Measurements from ENCODE around the gene SH3GL2.

SH3GL2 gene

DNA sequence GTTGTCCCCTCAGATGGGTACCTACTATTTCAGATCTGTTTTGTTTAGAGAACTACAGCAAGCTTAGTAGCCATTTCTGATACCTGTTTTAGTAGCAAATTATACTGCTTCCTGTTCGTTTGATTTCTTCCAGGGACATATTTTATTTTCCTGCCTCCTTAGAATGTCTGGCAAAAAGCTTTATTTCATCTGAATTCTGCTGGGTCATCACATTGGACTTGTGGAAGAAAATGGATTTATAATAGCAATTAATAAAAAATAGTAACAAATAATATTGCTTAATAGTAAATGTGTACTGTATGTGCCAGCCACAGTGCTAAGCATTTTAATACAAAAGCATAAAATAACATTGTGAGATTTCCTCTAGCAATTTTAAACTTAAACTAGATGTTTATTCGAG lies 79.4 kb downstream of the SH3GL2 start:
- DNase-seq (ENCODE audit: low read depth, low spot score): no peak

DNA sequence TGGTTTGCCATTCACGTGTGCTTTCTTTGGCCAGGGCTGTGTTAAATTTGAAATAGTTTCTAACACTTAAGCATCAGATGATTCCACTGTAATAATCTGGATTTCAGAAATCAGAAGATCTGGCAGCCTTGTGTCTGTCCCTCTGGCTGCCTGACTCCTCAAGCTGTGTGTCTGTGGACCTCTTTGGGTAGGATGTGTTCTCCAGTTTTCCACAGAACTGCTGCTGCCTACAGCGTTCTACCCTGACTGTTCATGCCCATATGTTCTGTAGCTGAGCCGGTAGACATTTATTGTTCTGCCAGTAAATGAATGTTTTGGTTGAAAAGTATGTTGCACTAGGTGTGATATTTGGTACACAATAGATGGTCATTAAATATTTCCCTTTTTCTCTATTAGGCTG lies 81.3 kb downstream of the SH3GL2 start:
- DNase-seq (ENCODE audit: low read depth, low spot score): no peak

DNA sequence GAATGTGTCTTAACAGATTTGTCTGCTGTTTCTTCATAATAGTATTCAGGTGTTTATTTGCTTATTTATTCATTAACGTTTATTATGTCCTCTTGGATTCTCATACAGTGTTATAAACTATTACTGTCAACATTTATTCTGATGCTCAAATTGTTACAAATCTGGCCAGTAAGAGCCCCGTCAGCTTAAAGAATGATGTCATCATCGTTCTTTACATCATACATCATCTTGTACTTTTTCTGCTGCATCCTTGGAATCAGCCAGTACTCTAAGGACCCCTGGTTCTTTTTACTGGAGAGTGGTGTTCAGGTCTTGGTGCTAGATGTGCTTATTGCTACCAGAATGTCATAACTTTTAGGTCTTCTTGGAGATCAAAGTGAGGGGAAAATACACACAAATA lies 86.6 kb downstream of the SH3GL2 start:
- no peak for DNase-seq (ENCODE audit: low read depth, low spot score)

DNA sequence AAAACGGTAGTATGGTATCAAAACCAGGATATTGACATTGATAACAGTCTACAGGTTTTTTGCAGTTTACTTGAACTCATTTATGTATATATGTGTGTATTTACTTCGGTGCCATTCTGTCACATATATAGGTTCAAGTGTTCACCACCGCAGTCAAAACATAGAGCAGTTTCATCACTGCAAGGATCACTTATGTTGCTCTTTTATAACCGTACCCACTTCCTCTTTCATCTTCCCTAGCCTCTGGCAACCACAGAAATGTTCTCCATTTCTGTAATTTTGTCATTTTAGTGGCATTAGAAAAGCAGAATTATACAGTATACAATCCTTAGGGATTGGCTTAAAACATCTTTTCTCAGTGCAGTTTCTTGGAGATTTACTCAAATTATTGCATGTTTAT lies 90.3 kb downstream of the SH3GL2 start:
- no peak for DNase-seq (ENCODE audit: low read depth, low spot score)

DNA sequence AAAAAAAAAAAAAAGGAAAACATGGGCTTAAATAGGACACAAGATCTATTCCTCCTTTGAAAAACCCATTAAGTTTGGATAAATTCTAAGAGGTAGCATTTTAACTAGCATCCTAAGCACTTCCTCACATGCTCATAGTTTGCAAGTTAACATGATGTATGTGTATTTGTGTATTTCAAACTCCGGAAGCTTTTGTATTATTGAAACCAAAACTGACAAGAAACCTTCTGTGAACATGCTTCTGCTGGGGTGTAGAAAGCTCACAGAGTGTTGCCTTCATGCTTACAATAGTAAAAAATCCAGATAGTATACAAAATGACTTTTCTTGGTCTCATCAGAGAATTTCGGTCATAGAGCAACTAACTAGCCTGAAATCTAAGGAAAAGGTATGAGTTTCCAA lies 103.8 kb downstream of the SH3GL2 start:
- DNase-seq (ENCODE audit: low read depth, low spot score): no peak

DNA sequence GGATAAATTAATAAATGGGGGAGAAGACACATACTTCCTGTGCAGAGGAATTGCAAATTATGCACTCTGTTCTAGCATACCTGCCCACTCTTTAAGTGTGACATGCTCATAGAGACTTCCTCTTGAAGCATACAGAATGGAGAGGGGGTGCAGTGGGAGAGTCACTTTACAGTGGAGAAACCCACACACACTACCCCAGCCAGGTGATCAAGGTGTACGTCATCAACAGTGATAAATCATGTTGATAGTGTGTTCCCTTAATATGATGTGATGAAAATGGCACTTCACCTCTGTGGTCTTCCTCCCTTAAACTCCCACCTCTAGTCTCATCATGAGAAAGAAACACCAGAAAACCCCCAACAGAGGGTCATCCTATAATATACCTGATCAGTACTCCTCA lies 110.0 kb downstream of the SH3GL2 start:
- no peak for DNase-seq (ENCODE audit: low read depth, low spot score)

DNA sequence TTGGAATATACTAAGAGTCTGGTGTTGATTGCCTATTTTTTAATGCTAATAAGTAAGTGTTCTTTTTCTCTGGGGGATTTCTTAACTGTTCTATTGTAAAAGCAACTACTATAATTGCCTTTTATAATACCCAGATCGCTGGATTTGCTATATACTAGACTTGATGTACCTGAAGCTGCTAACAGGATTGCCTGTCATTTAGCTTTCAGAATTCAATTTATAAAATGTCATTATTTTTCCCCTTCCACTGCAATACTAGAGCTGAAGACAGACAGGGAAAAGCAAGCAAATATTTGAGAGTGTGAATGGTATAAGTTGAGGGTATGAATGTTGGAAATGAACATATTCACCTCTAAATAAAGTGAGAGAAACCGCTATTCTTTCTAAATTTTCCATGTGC lies 115.5 kb downstream of the SH3GL2 start:
- no peak for DNase-seq (ENCODE audit: low read depth, low spot score)

DNA sequence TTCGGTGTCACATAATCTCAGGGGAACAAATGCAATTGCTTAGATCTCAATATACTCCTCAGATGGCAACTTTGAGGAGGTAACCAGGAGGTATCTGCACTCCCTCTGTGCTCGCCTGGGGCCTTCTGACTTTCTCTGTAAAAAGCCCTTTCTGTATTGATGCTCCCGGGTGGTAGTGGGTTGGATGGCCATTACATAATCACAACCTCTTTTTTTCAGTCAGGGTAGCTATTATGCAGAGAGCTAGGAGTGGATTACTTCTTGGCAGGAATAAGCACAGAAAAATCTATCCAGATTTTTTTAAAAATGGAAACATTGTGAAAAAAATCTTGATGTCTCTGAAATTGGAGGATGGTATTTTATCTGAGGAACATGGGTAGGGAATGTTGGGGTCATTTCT lies 116.6 kb downstream of the SH3GL2 start:
- DNase-seq (ENCODE audit: low read depth, low spot score): no peak

DNA sequence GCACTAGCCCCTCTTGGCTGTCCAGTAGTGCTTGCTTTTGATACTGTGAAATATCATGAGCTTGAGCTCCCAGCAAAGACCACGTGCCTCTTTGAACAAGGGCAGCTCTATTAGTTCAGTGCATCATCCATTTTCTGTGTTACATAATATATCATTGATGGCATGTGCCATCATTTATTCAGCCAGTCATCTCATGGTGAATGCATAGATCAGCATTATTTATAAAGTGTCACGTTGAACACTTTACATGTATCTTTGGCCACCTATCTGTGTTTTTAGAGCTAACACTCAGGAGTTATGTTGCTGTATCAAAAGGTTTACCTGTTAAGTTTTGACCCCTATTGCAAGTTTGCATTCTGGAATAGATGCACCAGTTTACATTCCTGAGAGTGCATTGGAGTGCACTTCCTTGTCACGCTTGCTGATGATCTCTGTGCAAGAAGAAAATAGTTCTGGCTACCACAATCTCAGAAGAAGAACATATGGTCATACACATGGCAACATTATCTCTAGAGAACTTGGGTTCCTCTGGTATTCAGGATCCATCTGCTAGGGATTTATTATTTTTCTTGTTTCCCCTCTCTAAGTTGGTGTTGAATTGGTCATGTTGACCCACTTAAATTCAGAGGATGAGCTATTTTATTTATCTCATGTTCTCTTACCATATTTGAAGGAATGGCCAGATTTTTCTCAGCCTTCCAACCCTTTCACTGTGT lies 120.9 kb downstream of the SH3GL2 start:
- no peak for DNase-seq (ENCODE audit: low read depth, low spot score)

DNA sequence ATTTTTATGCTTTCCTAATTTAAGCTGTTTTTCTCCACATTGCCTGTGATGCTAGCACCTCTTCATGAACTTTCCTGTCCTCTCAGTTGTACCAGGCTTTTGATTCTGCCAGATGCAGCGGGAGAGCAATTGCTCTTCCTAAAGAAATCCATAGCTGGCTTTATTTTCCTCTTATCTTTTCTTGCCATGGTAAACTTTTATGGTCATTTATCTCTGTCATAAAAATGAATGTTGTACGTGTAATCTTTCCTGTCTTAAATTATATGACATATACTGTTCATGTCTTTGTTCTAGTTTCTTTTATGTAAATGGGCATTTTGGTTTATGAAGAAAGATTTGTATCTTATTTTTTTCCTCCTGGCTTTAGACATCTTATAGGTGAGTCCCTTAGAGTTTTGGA lies 127.5 kb downstream of the SH3GL2 start:
- no peak for DNase-seq (ENCODE audit: low read depth, low spot score)

DNA sequence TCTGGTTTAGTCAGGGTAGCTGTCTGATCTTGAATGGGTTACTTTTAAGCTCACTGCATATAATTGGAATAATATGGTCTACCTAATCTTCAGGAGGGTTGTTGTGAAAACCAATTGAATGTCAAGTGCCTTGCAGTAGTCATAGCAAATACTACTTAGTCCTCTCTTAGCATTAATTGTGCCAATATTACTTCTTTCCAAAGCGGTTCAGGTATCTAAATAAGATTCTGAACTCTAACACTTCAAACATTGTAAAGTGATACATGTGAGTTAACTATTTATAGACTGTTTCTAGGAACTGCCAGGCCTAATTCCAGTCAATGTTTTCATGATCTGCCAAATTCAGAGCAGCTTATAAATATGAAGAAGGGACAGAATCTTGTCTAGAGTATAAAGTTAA lies 140.2 kb downstream of the SH3GL2 start:
- no peak for DNase-seq (ENCODE audit: low read depth, low spot score)

DNA sequence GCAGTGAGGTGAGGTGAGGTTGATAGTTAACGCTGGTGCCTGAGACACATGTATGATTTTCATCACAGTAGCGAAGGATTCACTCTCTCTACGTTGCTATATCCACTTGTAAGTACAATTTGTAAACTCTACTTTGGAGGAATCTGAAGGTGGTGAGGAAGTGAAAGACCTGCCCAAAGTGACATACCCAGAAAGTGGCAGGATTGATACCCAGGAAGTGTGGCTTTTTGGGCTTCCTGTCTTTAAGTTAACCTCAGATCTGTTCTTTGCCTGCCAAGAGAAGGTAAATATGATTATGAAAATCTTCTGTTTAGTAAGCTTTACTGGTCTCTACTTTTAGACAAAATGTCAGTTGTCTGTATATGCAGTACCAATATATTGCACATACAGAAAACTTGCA lies 143.1 kb downstream of the SH3GL2 start:
- DNase-seq (ENCODE audit: low read depth, low spot score): no peak

DNA sequence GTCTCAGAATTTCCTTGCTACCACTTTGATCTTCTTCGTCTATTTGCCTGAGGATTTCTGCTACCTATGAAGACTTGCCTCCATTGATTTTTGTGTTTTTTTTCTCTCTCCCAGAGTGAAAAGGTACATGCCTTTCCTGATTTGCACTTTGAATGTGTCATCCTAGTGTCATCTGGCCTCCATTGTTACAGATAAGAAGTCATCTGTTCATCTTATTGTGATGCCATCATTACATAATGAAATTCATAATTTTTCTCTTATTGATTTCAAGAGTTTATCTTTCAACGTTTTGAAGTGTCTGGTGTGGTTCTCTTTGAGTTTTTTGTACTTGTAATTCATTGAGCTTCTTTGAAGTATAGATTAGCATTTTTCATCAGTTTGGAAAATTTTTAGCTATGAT lies 144.8 kb downstream of the SH3GL2 start:
- DNase-seq (ENCODE audit: low read depth, low spot score): no peak

DNA sequence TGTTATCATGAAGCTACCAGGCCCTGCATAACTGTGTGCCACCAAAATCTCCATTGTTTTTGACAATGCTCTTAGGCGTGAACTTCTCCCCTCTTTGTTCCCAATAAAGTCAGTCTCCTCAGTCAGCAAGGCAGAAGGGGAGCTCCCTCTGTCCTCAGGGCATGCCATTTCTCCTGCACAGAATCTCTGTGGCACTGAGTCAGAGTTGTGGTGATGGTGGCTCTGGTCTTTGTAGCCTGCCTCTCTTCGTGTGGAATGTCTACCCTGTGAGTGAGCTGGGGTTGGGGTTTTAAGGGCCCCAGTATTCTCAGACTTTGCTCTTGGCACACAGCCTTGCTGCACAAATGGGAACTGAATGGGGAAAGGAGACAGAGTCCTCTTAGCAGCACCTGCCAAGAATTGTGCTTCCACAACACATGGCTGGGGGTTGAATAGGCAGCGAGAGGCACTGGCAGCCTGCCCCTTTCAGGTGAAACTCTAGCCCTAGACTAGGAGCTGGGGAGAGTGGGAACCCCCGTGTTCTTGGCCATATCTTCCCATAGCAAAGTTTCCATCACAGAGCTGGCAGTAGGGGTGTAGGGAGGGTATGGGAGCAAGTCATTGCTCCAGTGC lies 146.6 kb downstream of the SH3GL2 start:
- no peak for DNase-seq (ENCODE audit: low read depth, low spot score)

DNA sequence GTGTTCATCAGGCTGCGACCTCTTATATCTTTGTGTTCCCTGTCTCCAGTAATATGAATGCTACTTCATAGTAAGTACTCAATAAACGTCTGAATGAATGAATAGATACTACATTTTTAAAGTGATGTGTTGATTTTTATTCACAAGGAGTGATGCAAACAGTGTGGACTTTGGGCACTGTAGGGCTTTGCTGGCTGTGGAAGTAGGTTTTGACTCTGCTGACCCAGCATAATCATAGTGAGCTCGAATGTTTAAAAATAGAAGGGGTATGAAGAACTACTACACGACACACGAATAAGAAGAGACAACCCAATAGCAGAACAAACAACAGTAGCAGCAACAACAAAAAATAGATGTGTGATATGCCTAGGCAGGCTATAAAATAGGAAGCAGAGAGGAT lies 147.4 kb downstream of the SH3GL2 start:
- DNase-seq (ENCODE audit: low read depth, low spot score): no peak

DNA sequence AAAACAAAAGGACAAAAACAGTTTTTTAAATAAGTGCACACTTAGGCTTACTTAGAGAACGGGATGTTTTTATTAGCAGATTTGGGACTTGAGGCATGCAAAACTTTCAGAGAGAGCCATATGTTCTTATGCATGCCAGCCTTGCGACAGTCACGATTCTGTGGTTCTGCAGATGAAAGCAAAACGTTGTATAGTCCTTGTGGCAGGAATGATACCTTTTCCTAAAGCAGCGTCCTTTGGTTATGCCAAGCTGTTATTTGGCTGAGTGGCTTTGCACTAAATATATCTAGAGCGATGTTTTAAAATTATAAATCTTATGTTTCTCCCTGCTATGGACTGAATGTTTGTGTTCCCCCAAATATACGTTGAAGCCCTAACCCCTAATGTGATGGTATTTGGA lies 152.0 kb downstream of the SH3GL2 start:
- DNase-seq (ENCODE audit: low read depth, low spot score): no peak

DNA sequence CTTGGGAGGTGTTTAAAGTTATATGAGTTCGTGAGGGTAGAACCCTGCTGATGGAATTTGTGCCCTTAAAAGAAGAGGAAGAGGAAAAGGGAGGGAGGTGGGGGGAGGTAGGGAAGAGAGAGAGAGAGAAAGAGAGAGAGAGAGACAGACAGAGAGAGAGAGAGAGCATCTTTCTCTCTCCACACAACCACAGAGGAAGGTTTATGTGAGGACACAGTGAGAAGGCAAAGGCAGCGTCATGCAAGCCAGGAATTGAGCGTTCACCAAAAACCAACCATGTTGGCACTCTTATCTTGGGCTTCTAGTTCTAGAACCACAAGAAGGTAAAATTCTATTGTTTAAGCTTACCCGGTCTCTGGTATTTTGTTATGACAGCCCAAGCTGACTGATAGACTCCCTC lies 152.4 kb downstream of the SH3GL2 start:
- no peak for DNase-seq (ENCODE audit: low read depth, low spot score)

DNA sequence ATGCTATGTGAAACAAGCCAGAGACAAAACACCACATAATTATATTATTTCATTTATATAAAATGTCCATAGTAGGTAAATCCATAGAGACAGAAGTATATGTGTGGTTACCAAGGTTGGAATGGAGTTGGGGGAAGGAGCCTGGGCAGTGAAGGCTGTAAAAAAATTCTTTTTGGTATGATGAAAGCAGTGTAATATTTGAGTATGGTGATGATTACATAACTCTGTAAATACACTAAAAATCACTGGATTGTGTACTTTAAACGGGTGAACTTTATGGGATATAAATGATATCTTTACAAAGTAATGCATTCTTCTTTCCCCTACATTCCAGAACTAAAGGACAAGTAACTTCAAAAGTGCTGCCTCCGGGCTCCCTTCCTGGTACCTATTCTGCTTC lies 155.8 kb downstream of the SH3GL2 start:
- DNase-seq (ENCODE audit: low read depth, low spot score): no peak

DNA sequence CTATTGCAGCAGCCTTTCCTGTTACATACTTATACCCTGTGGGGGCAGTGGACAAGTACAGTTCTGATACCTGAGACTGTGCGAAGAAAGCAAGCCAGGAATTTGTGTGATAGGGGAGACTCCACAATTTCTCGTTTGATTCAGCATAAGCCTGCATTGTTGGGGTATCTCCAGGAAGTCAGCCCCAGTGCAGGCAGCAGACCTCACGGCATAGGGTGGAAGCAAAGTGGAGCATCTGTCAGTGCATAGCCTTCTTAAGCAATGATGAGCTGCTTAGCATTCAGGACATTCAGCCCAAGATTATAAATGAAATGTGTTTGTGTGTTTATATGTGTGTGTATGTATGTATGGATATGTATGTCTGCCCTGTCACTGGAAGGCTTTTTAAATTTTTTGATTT lies 157.0 kb downstream of the SH3GL2 start:
- no peak for DNase-seq (ENCODE audit: low read depth, low spot score)

DNA sequence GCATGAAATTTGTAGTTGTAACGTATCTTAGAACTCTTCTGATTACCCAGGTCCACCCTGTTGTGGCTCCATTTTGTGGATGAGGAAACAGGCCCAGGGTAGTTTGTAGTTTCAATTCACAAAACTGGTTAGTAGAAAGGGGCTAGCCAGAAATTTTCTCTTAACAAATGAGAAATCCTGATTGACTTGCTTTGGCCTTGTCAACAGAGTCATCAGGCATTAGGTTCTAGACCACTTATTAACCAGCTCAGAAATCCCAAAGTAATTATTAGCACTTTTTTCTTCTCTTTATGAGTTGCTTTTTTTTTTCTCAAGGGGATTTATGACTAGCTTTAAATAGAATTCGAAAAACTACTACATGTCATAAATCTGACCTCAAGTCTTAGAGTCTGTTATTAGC lies 160.2 kb downstream of the SH3GL2 start:
- no peak for DNase-seq (ENCODE audit: low read depth, low spot score)

DNA sequence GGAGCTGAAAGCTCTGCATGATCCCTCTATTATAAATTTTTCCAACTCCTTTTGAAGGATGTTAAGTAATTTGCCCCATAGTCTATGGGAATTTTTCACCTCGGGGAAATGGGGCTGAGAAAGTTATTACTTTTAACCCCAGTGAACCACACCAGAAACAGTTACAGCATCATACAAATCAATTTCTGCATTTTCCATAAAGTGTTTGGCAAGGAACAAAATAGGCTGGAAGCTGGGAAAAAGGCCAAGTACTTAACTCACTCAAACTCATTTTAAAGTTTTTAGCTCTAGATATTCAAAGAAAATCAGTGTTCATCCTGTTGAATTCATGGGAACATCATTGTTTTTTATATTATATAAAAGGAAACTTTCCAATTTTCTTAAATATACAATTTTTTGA lies 160.9 kb downstream of the SH3GL2 start:
- no peak for DNase-seq (ENCODE audit: low read depth, low spot score)

DNA sequence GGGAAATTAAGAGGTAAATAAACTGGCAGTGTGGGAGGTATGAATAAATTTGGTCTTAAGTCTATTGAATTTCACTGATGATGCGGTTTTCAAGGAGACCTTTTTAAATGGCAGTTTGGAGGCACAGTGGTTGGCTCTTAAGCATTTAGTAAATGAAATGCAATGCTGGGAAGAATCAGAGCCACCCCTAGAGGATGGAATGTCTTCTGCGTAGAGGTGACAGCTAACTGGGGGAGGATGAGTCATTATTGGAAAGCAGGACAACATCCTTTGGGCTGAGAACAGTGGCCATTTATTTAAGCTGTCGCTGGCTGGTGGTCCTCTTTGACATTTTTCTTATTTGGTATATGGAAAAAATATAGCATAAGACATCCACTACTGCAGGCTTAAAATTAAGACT lies 163.2 kb downstream of the SH3GL2 start:
- DNase-seq (ENCODE audit: low read depth, low spot score): no peak

DNA sequence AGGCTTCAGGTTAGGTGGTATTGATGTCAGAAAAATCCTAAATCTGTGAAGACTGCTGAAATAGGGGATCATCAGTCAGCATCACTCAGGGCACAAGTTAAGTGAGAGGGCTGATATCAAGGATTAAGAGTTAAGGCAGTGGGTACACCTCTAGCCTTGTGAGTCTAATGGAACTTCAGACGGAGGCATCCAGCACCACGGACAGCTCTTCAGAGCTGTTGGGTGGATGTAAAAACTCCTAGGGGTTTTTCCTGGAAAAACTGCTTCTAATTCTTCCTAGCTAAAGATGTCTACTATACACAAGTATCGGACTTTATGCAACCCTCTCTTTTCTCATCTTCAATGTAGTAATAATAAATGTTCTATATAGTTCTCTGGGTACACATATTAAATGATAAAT lies 165.9 kb downstream of the SH3GL2 start:
- DNase-seq (ENCODE audit: low read depth, low spot score): no peak

DNA sequence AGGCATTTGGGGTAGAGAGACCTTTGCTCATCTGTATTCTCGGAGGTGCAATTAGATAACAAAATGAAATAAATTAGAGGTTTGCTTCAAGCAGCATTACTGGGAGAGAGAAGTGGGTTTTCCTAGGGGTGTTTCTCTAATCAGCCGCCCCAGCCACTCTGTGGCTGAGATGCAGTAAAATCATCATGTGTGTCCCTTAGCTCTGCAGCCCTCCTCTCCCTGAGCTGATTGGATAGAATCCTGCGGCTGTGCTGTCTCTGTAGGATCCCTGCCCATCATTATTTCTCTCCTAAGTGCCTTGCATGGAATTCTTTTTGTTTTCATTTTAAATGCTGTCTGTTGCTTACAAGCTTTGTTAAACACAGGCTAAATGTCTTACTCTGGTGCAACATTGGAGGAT lies 171.4 kb downstream of the SH3GL2 start:
- no peak for DNase-seq (ENCODE audit: low read depth, low spot score)
